HepG2 (cell line): ENCODE data around the gene EXO1. TPM values are rescaled to one million over a fixed set of nuclear protein-coding genes. Genes with fewer than 3 reads are reported as not detected.

Experiments used
- ATAC-seq: fragments of 200-7000 bp; cut with Tn5 transposase; 3 replicates; pipeline ENCODE4 v1.9.1; 2020; ENCODE audit warnings: mild to moderate bottlenecking, moderate library complexity
- BruUV-seq: library from RNA; stranded (reverse); fragments of 400-500 nt; replicated peaks from 2 replicates; lab custom pipeline; 2021; lab: Mats Ljungman, UMichigan
- CTCF ChIA-PET: fragments of 300-600 bp; formaldehyde crosslinking; extraction: SDS; loops from one replicate; lab custom pipeline; 2021; ENCODE audit warnings: low total read pairs, inconsistent platforms, low intra/inter-chr PET ratio; lab: Yijun Ruan, JAX
- POLR2A ChIA-PET: fragments of 350-600 bp; sonication (Branson Sonifier 250); formaldehyde crosslinking; loops from one replicate; lab custom pipeline; 2020; ENCODE audit warnings: antibody characterized with exemption, inconsistent platforms; lab: Yijun Ruan, JAX
- DNase-seq: peaks from one replicate; pipeline ENCODE4 v3.0.0-alpha.2; 2015; ENCODE audit warnings: low spot score
- FAIRE-seq: peaks from 3 replicates; lab custom pipeline; 2011; peaks lifted over from hg19 to GRCh38; lab: Jason Lieb, UNC
- H2AFZ ChIP-seq: one replicate; pipeline ENCODE4 v1.6.1; 2011; ENCODE audit warnings: low read length, inconsistent platforms
- H3K27ac ChIP-seq: fragments of 300-600 bp; 3 replicates; pipeline ENCODE4 v1.8.0; 2011; ENCODE audit warnings: mixed run types, mild to moderate bottlenecking, mixed read lengths, low read length, inconsistent platforms; ENCODE audit not compliant: insufficient read depth; ENCODE audit errors: extremely low read length
- H3K27me3 ChIP-seq, 2 experiments: fragments of 200-600 bp in 1 of 2; 2 replicates in 1 of 2; 3 replicates in 1 of 2; pipeline versions ENCODE4 v1.6.0 to v1.8.0; 2011; ENCODE audit warnings: low read length in 2 of 2, mild to moderate bottlenecking in 2 of 2, moderate library complexity in 2 of 2, inconsistent platforms in 1 of 2; ENCODE audit not compliant: insufficient read depth in 2 of 2, control insufficient read depth in 1 of 2
- H3K36me3 ChIP-seq, 2 experiments: fragments of 200-600 bp in 1 of 2; replicated peaks in 1 of 2; 2 replicates in 1 of 2; 3 replicates in 1 of 2; pipeline versions ENCODE4 v1.5.1 to v1.8.0; 2011; ENCODE audit warnings: low read length in 2 of 2, inconsistent platforms in 1 of 2; ENCODE audit not compliant: insufficient read depth in 2 of 2, control insufficient read depth in 1 of 2
- H3K4me1 ChIP-seq: 2 replicates; pipeline ENCODE4 v1.5.1; 2012; ENCODE audit warnings: low read length, inconsistent platforms; ENCODE audit not compliant: insufficient read depth
- H3K4me2 ChIP-seq: 2 replicates; pipeline ENCODE4 v1.6.0; 2011; ENCODE audit warnings: low read depth, low read length, inconsistent platforms
- H3K4me3 ChIP-seq, 3 experiments: fragments of 200-600 bp in 1 of 3; sonication (generic), shearing (Covaris generic) in 1 of 3; replicated peaks in 1 of 3; 2 replicates each; pipeline ENCODE4 v1.5.1; 2011 to 2016; ENCODE audit warnings: low read length in 3 of 3, inconsistent platforms in 2 of 3, low read depth in 2 of 3, mild to moderate bottlenecking in 2 of 3, control low read depth in 1 of 3, mixed read lengths in 1 of 3; ENCODE audit not compliant: insufficient read depth in 1 of 3
- H3K79me2 ChIP-seq: one replicate; pipeline ENCODE4 v1.6.1; 2011; ENCODE audit warnings: low read length, inconsistent platforms; ENCODE audit not compliant: insufficient read depth
- H3K9ac ChIP-seq: 2 replicates; pipeline ENCODE4 v1.6.0; 2011; ENCODE audit warnings: mild to moderate bottlenecking, low read depth, low read length, inconsistent platforms; ENCODE audit not compliant: insufficient read depth
- H3K9me3 ChIP-seq: 2 replicates; pipeline ENCODE4 v1.5.1; 2012; ENCODE audit warnings: mild to moderate bottlenecking, low read length
- H4K20me1 ChIP-seq: 2 replicates; pipeline ENCODE4 v1.6.0; 2011; ENCODE audit warnings: inconsistent platforms, mild to moderate bottlenecking, low read length, moderate library complexity; ENCODE audit not compliant: insufficient read depth
- BRF2 ChIP-seq: sonication (generic); formaldehyde crosslinking; IDR thresholded peaks from 2 replicates; pipeline ENCODE4 v1.8.1; 2022; ENCODE audit warnings: mild to moderate bottlenecking, missing genetic modification reagents
- DMAP1 ChIP-seq: IDR thresholded peaks from 2 replicates; pipeline ENCODE4 v1.6.1; 2016
- DNMT1 ChIP-seq: sonication (generic); formaldehyde crosslinking; IDR thresholded peaks from 2 replicates; pipeline ENCODE4 v1.5.1; 2020; ENCODE audit warnings: mild to moderate bottlenecking, missing genetic modification reagents
- ESRRA ChIP-seq: sonication (generic); formaldehyde crosslinking; IDR thresholded peaks from 2 replicates; pipeline ENCODE4 v1.5.1; 2020; ENCODE audit warnings: mild to moderate bottlenecking, low read depth, missing genetic modification reagents
- FOXO1 ChIP-seq: sonication (generic); formaldehyde crosslinking; IDR thresholded peaks from 2 replicates; pipeline ENCODE4 v1.4.0; 2020; ENCODE audit warnings: missing genetic modification reagents
- POLR2AphosphoS5 ChIP-seq: IDR thresholded peaks from 2 replicates; pipeline ENCODE4 v1.6.1; 2012; ENCODE audit warnings: low read depth, low read length
- SIN3A ChIP-seq: IDR thresholded peaks from 2 replicates; pipeline ENCODE4 v1.6.1; 2011; ENCODE audit warnings: low read depth, mild to moderate bottlenecking, control low read depth, low read length, borderline replicate concordance
- ZBTB42 ChIP-seq: sonication (generic); formaldehyde crosslinking; IDR thresholded peaks from 2 replicates; pipeline ENCODE4 v1.5.0; 2020; ENCODE audit warnings: mild to moderate bottlenecking, missing genetic modification reagents
- ZKSCAN5 ChIP-seq: sonication (generic); formaldehyde crosslinking; IDR thresholded peaks from 2 replicates; pipeline ENCODE4 v1.5.1; 2020; ENCODE audit warnings: mild to moderate bottlenecking, missing genetic modification reagents
- ZNF12 ChIP-seq: sonication (generic); formaldehyde crosslinking; IDR thresholded peaks from 2 replicates; pipeline ENCODE4 v1.5.0; 2020; ENCODE audit warnings: missing genetic modification reagents
- ZNF432 ChIP-seq: sonication (generic); formaldehyde crosslinking; IDR thresholded peaks from 2 replicates; pipeline ENCODE4 v1.5.0; 2020; ENCODE audit warnings: missing genetic modification reagents, mild to moderate bottlenecking, borderline replicate concordance
- ZNF468 ChIP-seq: sonication (generic); formaldehyde crosslinking; IDR thresholded peaks from 2 replicates; pipeline ENCODE4 v1.8.0; 2022; ENCODE audit warnings: mild to moderate bottlenecking, moderate library complexity, missing genetic modification reagents
- ZNF780A ChIP-seq: sonication (generic); formaldehyde crosslinking; IDR thresholded peaks from 2 replicates; pipeline ENCODE4 v1.8.0; 2022; ENCODE audit warnings: mild to moderate bottlenecking, missing genetic modification reagents, moderate library complexity
- ZNF878 ChIP-seq: sonication (generic); formaldehyde crosslinking; IDR thresholded peaks from 2 replicates; pipeline ENCODE4 v1.8.1; 2023; ENCODE audit warnings: mild to moderate bottlenecking, missing genetic modification reagents, moderate library complexity
- WGBS: methylation state at CpG from one replicate; pipeline ENCODE4 v1.1.6; 2017; ENCODE audit warnings: low lambda C conversion rate; 5-methylcytosine and 5-hydroxymethylcytosine counted together
- in situ Hi-C: cut with HindIII; loops from 2 replicates; pipeline ENCODE4 v1.10.0; 2017; ENCODE audit warnings: low pct_unique_long_range_greater_than_20kb; ENCODE audit not compliant: extremely low pct_ligation_motif_present
- intact Hi-C: fragments of 100-400 bp; cut with micrococcal nuclease; formaldehyde crosslinking; loops from one replicate; pipeline ENCODE4 v1.10.0; 2022; ENCODE audit not compliant: unreplicated experiment
- polyA plus RNA-seq, 8 experiments: library from polyadenylated mRNA; depleted of rRNA in 3 of 8; stranded (reverse) in 7 of 8; unstranded in 1 of 8; fragments of >200 nt; fragmentation: Illumina TruSeq in 4 of 8; extraction: Trizol in 4 of 8; gene quantifications; 2 replicates each; pipeline versions ENCODE4 v1.2.1 to v1.2.3, GENCODE V29; 2011 to 2016; ENCODE audit warnings: low read depth in 4 of 8, missing spikeins in 1 of 8, mixed read lengths in 1 of 8; ENCODE audit not compliant: insufficient read depth in 1 of 8
- total RNA-seq, 5 experiments: library from RNA; depleted of rRNA; stranded (reverse); fragments of >200 nt; fragmentation: Illumina TruSeq; extraction: Trizol; gene quantifications; 2 replicates each; pipeline ENCODE4 v1.2.3, GENCODE V29; 2016; ENCODE audit warnings: low read depth in 1 of 5

EXO1 gene
- total and polyA plus RNA-seq, 2 of the 13 experiments (the other 11 are each of a cell fraction or from before 2014, with no cell fraction given) = 3.2 to 26.1 TPM

GRCh38 chr1:241891296-241891695 is 43.3 kb downstream of the EXO1 start:
- TF ChIP-seq ZNF780A (no peak), ZBTB42 (CRISPR knock-in tag) (no peak), ZNF878 (CRISPR knock-in tag) (no peak), DMAP1 (no peak), ZNF12 (CRISPR knock-in tag) (no peak), ZNF468 (CRISPR knock-in tag) (no peak), POLR2AphosphoS5 (no peak), DNMT1 (no peak)
- TF ChIP-seq, all 625 proteins: peak for 0
- H3K9me3 ChIP-seq = no peaks in the 10 kb centered on the region
- WGBS = 95% methylated on average over 3 of the region's 3 CpGs
- H3K4me3 ChIP-seq = no peak overlapping the region
- FAIRE-seq = no peak
- H3K4me1 ChIP-seq = no peaks in the 10 kb centered on the region
- no peak overlapping the region for H3K9ac ChIP-seq
- H3K36me3 ChIP-seq = peaks cover 0 to 7% of the 10 kb centered on the region in 2 experiments; a peak in 2 of 5 replicates
- no peak for ATAC-seq
- intact Hi-C loops = no loop called here
- CTCF ChIA-PET = interaction anchor here (1.1 kb wide), 1 partner anchor 95 kb away, joined by 3 read pairs; no protein-coding TSS in a partner anchor
- POLR2A ChIA-PET = no interaction called here
- no peaks in the 10 kb centered on the region for H4K20me1 ChIP-seq
- no peak overlapping the region for H2AFZ ChIP-seq
- H3K79me2 ChIP-seq = no peaks in the 10 kb centered on the region
- in situ Hi-C loops = no loop called here
- no peak for DNase-seq
- no peaks in the 10 kb centered on the region for H3K27me3 ChIP-seq
- H3K27ac ChIP-seq = no peak overlapping the region
- no TSS peak for BruUV-seq
- no peak overlapping the region for H3K4me2 ChIP-seq

GRCh38 chr1:241894016-241894415 is 46.0 kb downstream of the EXO1 start:
- in situ Hi-C loops = no loop called here
- no peak for FAIRE-seq

More at GRCh38 chr1:241894016-241894415, 46.0 kb downstream of the EXO1 start:
- no peaks in the 10 kb centered on the region for H3K9me3 ChIP-seq
- H3K9ac ChIP-seq = no peak overlapping the region
- DNase-seq = no peak
- no peak for TF ChIP-seq ZKSCAN5 (CRISPR knock-in tag)
- TF ChIP-seq ESRRA (CRISPR knock-in tag) = no peak
- TF ChIP-seq ZNF432 (CRISPR knock-in tag) = no peak
- TF ChIP-seq FOXO1 (CRISPR knock-in tag) = no peak
- no peak for TF ChIP-seq BRF2 (CRISPR knock-in tag)
- TF ChIP-seq SIN3A = no peak
- no peak overlapping the region for H3K4me2 ChIP-seq
- ChIA-PET POLR2A (no interaction called here), CTCF (no interaction called here)
- no peaks in the 10 kb centered on the region; a peak in 1 of 5 replicates for H3K36me3 ChIP-seq
- H4K20me1 ChIP-seq = no peaks in the 10 kb centered on the region
- H3K27ac ChIP-seq = no peak overlapping the region
- no peaks in the 10 kb centered on the region for H3K79me2 ChIP-seq
- H3K4me3 ChIP-seq = no peak overlapping the region
- H3K4me1 ChIP-seq = no peaks in the 10 kb centered on the region
- no peaks in the 10 kb centered on the region for H3K27me3 ChIP-seq
- intact Hi-C loops = no loop called here
- BruUV-seq = no TSS peak
- ATAC-seq = no peak
- WGBS = 79% methylated on average over 3 of the region's 3 CpGs
- no peak overlapping the region for H2AFZ ChIP-seq
